Esophagus squamous epithelium (tissue), 5 donors: Measurements from ENCODE around the gene SIX3. TPM values are rescaled to one million over a fixed set of nuclear protein-coding genes. Genes with fewer than 3 reads are reported as not detected.

ENCODE experiments used
- DNase-seq: peaks from one replicate; lab custom pipeline; 2025; lab: John Stamatoyannopoulos, UW
- H3K27ac ChIP-seq, 4 donors: fragments of 200-600 bp; sonication (generic); one replicate each; pipeline ENCODE4 v1.5.1; 2016 to 2019; ENCODE audit warnings: mild to moderate bottlenecking in 1 of 4
- H3K27me3 ChIP-seq, 4 donors: fragments of 200-600 bp; sonication (generic); 1 replicate in 3 of 4; 2 replicates in 1 of 4; pipeline versions ENCODE4 v1.5.1 to v1.6.0; 2017 to 2021; ENCODE audit warnings: antibody characterized with exemption in 1 of 4
- H3K36me3 ChIP-seq, 3 donors: fragments of 200-600 bp; sonication (generic); one replicate each; pipeline ENCODE4 v1.5.1; 2016 to 2019
- H3K4me1 ChIP-seq, 3 donors: fragments of 200-600 bp; sonication (generic); one replicate each; pipeline ENCODE4 v1.5.1; 2017 to 2019
- H3K4me3 ChIP-seq, 4 donors: fragments of 200-600 bp; sonication (generic); 1 replicate in 3 of 4; 2 replicates in 1 of 4; pipeline ENCODE4 v1.5.1; 2016 to 2019; ENCODE audit warnings: mild to moderate bottlenecking in 2 of 4, moderate library complexity in 1 of 4
- H3K9me3 ChIP-seq, 3 donors: fragments of 200-600 bp; sonication (generic); one replicate each; pipeline ENCODE4 v1.5.1; 2016 to 2019
- POLR2A ChIP-seq, 4 donors: fragments of 450-650 bp; IDR thresholded peaks; one replicate each; pipeline ENCODE4 v1.6.1; 2017; ENCODE audit warnings: antibody characterized with exemption in 4 of 4, mild to moderate bottlenecking in 4 of 4, moderate library complexity in 3 of 4
- WGBS, 2 donors: methylation state at CpG; one replicate each; pipeline ENCODE4 v1.1.5; 2018; 5-methylcytosine and 5-hydroxymethylcytosine counted together
- intact Hi-C: fragments of 100-400 bp; cut with DNase I; formaldehyde crosslinking; loops from one replicate; pipeline ENCODE4 v1.15.0; 2022
- total RNA-seq, 4 donors: library from RNA; depleted of rRNA; stranded (reverse); fragments of >200 nt; gene quantifications; one replicate each; pipeline ENCODE4 v1.1.0, GENCODE V29; 2016
- TF ChIP-seq, protein P1 (sequence below), 6 experiments: fragments of 450-650 bp in 4 of 6; fragments of 200-600 bp in 2 of 6; sonication (generic) in 2 of 6; IDR thresholded peaks; one replicate each; pipeline ENCODE4 v1.5.1; 2016 to 2019; ENCODE audit warnings: antibody characterized with exemption in 6 of 6, mild to moderate bottlenecking in 4 of 6, moderate library complexity in 4 of 6
- donor health status: DM: yes; HTN: yes; CAD: no.

SIX3 gene
- total RNA-seq, 4 donors from 2014 or later = not detected

DNA sequence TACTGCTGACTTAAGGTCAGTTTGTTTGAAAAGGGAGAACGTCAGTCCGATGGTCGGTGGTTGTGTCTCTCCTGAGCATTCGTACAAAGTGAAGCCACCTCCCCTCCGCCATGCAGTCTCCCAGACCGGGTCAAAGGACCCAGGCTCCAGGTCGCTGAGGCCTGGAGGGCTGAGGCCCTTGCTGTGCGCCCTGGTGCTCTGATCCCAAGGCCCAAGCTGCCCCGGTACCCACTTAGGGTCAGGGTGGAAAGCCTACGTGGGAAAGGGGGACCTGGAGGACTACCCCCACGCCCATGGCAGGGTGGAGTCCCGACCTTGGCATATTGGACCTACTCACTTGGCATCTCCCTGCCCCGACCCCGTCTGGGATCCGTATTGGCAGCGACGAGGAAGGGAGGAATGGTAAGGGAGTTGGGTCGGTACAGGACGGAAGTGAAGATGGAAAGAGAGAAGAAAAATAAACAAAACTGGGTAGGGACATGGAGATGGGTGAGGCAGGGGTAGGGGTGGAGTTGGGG is 8.0 kb upstream of the SIX3 start:
- peaks cover 25 to 71% (median 32%) of the 10 kb centered on the region in 3 donors for H3K4me1 ChIP-seq
- no peak overlapping the region for H3K4me3 ChIP-seq
- TF ChIP-seq, protein P1, sequence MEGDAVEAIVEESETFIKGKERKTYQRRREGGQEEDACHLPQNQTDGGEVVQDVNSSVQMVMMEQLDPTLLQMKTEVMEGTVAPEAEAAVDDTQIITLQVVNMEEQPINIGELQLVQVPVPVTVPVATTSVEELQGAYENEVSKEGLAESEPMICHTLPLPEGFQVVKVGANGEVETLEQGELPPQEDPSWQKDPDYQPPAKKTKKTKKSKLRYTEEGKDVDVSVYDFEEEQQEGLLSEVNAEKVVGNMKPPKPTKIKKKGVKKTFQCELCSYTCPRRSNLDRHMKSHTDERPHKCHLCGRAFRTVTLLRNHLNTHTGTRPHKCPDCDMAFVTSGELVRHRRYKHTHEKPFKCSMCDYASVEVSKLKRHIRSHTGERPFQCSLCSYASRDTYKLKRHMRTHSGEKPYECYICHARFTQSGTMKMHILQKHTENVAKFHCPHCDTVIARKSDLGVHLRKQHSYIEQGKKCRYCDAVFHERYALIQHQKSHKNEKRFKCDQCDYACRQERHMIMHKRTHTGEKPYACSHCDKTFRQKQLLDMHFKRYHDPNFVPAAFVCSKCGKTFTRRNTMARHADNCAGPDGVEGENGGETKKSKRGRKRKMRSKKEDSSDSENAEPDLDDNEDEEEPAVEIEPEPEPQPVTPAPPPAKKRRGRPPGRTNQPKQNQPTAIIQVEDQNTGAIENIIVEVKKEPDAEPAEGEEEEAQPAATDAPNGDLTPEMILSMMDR (IDR thresholded peaks at IDR 0.05) = no peak
- TF ChIP-seq POLR2A (IDR thresholded peaks at IDR 0.05) = no peak
- H3K27ac ChIP-seq = no peak overlapping the region
- no peak for DNase-seq
- H3K27me3 ChIP-seq = peaks cover 34 to 100% (median 75%) of the 10 kb centered on the region in 4 donors
- no peaks in the 10 kb centered on the region for H3K9me3 ChIP-seq
- WGBS, 2 donors = 2 to 19% methylated on average over 8 to 11 of the region's 19 CpGs
- H3K36me3 ChIP-seq = no peaks in the 10 kb centered on the region
- intact Hi-C loops = no loop called here

DNA sequence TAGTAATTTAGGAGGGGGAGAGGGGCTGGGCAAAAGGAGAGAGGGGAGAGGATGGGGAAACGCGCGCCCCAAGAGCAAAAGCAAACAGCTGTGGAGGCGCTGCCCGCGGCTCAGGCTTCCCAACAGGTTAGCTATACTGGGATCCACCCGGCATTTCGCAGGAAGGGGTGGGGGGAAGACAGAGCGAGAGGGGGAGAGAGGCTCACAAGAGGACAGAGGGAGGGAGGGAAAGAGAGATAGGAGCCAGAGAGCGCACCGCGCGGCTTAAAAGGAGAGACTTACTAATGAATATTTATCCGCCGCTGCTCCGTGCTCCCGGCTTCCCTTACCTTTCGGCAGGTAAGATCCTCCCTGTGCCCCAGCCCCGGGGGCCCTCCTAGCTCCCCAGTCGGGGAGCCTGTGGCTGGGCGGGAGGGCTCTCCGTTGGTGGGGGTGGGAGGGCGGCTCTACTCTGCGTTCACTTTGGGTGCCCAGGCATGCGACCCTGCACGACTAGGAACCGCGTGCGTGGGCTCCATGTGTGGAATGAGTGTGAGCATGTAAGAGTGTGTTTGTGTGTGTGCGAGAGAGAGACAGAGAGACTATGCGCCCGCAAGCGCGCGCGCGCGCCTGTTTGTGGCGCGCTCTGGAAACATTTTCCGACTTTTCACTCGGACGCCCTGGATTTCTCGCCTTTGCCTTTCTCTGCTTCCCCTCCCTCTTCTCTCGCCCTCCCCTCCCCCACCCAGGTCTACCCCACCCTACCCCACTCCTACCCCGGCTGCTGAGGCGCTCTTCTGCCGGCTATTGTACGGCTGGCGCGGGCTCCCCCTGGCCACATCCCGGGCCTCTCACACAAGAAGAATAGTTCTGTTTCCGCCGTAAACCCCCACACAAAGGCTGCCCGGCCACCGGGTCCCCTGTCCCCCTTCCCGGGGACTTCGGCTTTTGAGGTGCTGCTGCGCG is 7.2 kb upstream of the SIX3 start:
- WGBS, 2 donors = 2 to 7% methylated on average over 37 to 40 of the region's 60 CpGs
- TF ChIP-seq, protein P1 (IDR thresholded peaks at IDR 0.05) = no peak
- TF ChIP-seq POLR2A (IDR thresholded peaks at IDR 0.05) = no peak
- no peak for DNase-seq
- H3K27me3 ChIP-seq = peaks cover 32 to 100% (median 76%) of the 10 kb centered on the region in 4 donors
- intact Hi-C loops = no loop called here
- H3K4me1 ChIP-seq = peaks cover 29 to 71% (median 34%) of the 10 kb centered on the region in 3 donors
- H3K4me3 ChIP-seq = peak overlapping the region in 1 of 4 donors; percentile 36
- no peaks in the 10 kb centered on the region for H3K36me3 ChIP-seq
- H3K9me3 ChIP-seq = no peaks in the 10 kb centered on the region
- H3K27ac ChIP-seq = no peak overlapping the region

DNA sequence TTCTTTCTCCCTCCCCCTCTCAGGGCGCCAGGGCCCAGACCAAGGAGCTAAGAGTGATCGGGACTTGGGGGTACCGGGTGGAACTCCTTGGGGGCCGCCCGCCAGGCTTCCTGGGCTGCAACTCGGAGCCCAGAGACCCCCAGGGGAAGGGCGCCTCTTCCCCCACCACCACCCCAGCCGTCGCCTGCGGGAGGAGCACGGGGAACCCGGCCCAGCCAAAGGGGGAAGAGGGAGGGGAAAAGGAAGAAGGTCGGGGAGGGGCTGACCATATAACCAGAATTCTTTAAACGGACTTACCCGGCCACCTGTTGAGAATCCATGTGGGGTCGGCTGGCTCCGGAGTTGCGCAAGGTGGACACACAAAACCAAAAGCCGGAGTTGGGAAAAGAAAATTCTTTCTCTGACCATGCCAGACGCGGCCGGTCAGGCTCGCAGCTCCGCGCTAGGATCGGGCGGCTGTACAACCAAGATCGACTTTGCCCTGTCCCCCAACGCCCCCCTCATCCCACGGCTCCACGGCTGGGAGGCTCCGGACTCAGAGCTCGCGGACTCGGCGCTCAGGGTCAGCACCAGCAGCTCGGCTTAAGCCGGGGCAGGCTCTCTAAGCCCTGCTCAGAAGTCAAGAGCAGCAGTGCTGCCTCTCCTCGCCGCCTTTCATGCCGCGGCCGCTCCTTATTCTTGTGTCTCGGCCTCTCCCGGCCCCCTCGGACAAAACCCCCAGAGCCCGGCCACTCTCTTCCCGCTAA is 6.3 kb upstream of the SIX3 start:
- H3K4me3 ChIP-seq = peak overlapping the region in 1 of 4 donors; percentile 36
- peaks cover 32 to 100% (median 77%) of the 10 kb centered on the region in 4 donors for H3K27me3 ChIP-seq
- intact Hi-C loops = no loop called here
- H3K4me1 ChIP-seq = peaks cover 26 to 67% (median 30%) of the 10 kb centered on the region in 3 donors
- H3K9me3 ChIP-seq = no peaks in the 10 kb centered on the region
- TF ChIP-seq, protein P1 (IDR thresholded peaks at IDR 0.05) = no peak
- 1 to 5% methylated on average over 24 to 35 of the region's 48 CpGs for WGBS, 2 donors
- no peak for DNase-seq
- no peaks in the 10 kb centered on the region for H3K36me3 ChIP-seq
- H3K27ac ChIP-seq = no peak overlapping the region

DNA sequence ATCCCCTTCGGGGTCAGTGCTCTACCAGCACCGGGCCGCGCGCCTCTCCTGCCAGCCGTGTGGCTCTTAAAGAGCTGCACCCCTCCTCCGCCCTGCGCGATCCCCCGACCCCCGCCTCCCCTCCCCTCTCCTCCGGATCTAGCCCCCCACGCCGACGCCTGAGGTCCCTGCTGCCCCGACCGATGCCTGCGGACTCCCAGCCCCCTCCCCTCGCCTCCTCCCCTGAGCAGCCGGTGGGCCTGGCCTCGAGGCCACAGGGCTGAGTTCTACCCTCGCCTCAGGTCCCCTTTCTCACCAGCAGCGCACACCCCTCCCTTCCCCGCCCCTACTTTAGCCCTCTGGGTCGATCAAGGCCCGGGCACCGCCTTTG is 5.8 kb upstream of the SIX3 start:
- Histone ChIP-seq H3K4me1 (peaks cover 26 to 65% (median 30%) of the 10 kb centered on the region in 3 donors), H3K27ac (no peak overlapping the region), H3K36me3 (no peaks in the 10 kb centered on the region), H3K27me3 (peaks cover 34 to 100% (median 79%) of the 10 kb centered on the region in 4 donors), H3K9me3 (no peaks in the 10 kb centered on the region), H3K4me3 (no peak overlapping the region)
- no peak for TF ChIP-seq POLR2A (IDR thresholded peaks at IDR 0.05)
- TF ChIP-seq, protein P1 (IDR thresholded peaks at IDR 0.05) = no peak
- intact Hi-C loops = no loop called here
- no peak for DNase-seq
- 0 to 2% methylated on average over 3 to 6 of the region's 27 CpGs for WGBS, 2 donors
